Fibroblast of lung (primary cell): Measurements from ENCODE around the gene WFDC5. TPM values are rescaled to one million over a fixed set of nuclear protein-coding genes. Genes with fewer than 3 reads are reported as not detected.

ENCODE experiments used
- DNase-seq, 2 donors: peaks; one replicate each; pipeline versions ENCODE4 v3.0.0 to v3.0.0-alpha.2; 2010; ENCODE audit warnings: low read depth in 2 of 2
- H2AFZ ChIP-seq: 2 replicates; pipeline ENCODE4 v1.5.1; 2012; ENCODE audit warnings: low read length, control low read depth, inconsistent platforms
- H3K27ac ChIP-seq: 2 replicates; pipeline ENCODE4 v1.5.1; 2011; ENCODE audit warnings: low read length, control low read depth; ENCODE audit not compliant: insufficient read depth
- H3K27me3 ChIP-seq: 2 replicates; pipeline ENCODE4 v1.5.1; 2011; ENCODE audit warnings: mild to moderate bottlenecking, low read length; ENCODE audit not compliant: control insufficient read depth, insufficient read depth
- H3K36me3 ChIP-seq: 2 replicates; pipeline ENCODE4 v1.5.1; 2011; ENCODE audit warnings: low read length; ENCODE audit not compliant: control insufficient read depth, insufficient read depth
- H3K4me1 ChIP-seq: 2 replicates; pipeline ENCODE4 v1.5.1; 2011; ENCODE audit warnings: low read length; ENCODE audit not compliant: control insufficient read depth, insufficient read depth; ENCODE audit errors: extremely low read depth
- H3K4me2 ChIP-seq: 2 replicates; pipeline ENCODE4 v1.5.1; 2011; ENCODE audit warnings: low read length, control low read depth; ENCODE audit not compliant: insufficient read depth; ENCODE audit errors: extremely low read depth
- H3K4me3 ChIP-seq, 4 experiments: fragments of 200-600 bp in 1 of 4; sonication (generic) in 1 of 4; replicated peaks in 1 of 4; 2 replicates each; pipeline ENCODE4 v1.5.1; 2011 to 2016; ENCODE audit warnings: low read length in 4 of 4, low read depth in 3 of 4, mild to moderate bottlenecking in 3 of 4, control low read depth in 2 of 4, inconsistent platforms in 1 of 4, mixed read lengths in 1 of 4; ENCODE audit not compliant: insufficient read depth in 1 of 4; ENCODE audit errors: control extremely low read depth in 1 of 4
- H3K79me2 ChIP-seq: 2 replicates; pipeline ENCODE4 v1.5.1; 2012; ENCODE audit warnings: mild to moderate bottlenecking, low read length, inconsistent platforms; ENCODE audit not compliant: control insufficient read depth, insufficient read depth
- H3K9ac ChIP-seq: 2 replicates; pipeline ENCODE4 v1.5.1; 2011; ENCODE audit warnings: mild to moderate bottlenecking, low read length, control low read depth; ENCODE audit not compliant: insufficient read depth
- H3K9me3 ChIP-seq: 2 replicates; pipeline ENCODE4 v1.5.1; 2012; ENCODE audit warnings: low read depth, low read length; ENCODE audit not compliant: control insufficient read depth, insufficient read depth
- H4K20me1 ChIP-seq: 2 replicates; pipeline ENCODE4 v1.5.1; 2011; ENCODE audit warnings: low read length; ENCODE audit not compliant: control insufficient read depth, insufficient read depth; ENCODE audit errors: extremely low read depth
- CTCF ChIP-seq, 2 donors: IDR thresholded peaks in 1 of 2; conservative IDR thresholded peaks in 1 of 2; 1 replicate in 1 of 2; 2 replicates in 1 of 2; pipeline ENCODE4 v1.5.1; 2011 to 2012; ENCODE audit warnings: low read length in 2 of 2, control low read depth in 1 of 2, inconsistent platforms in 1 of 2, low read depth in 1 of 2, mild to moderate bottlenecking in 1 of 2
- EZH2 ChIP-seq: IDR thresholded peaks from 2 replicates; pipeline ENCODE4 v1.5.1; 2012; ENCODE audit warnings: low read length, control low read depth, mild to moderate bottlenecking; ENCODE audit errors: missing control alignments
- polyA plus RNA-seq, 2 donors: library from polyadenylated mRNA; depleted of rRNA in 1 of 2; stranded (reverse) in 1 of 2; unstranded in 1 of 2; fragments of >200 nt; gene quantifications; 2 replicates each; pipeline ENCODE4 v1.2.1, GENCODE V29; 2011 to 2012; ENCODE audit warnings: missing spikeins in 1 of 2
- total RNA-seq: library from RNA; depleted of rRNA; stranded (reverse); fragments of >200 nt; gene quantifications from 2 replicates; pipeline ENCODE4 v1.2.1, GENCODE V29; 2014

The WFDC5 gene
- total and polyA plus RNA-seq, 2 donors (not counting 1 experiment from before 2014, with no cell fraction given): not detected

GRCh38 chr20:45111799-45112471 lies 3.0 kb downstream of the WFDC5 start:
- peaks cover 11% of the 10 kb centered on the region for H3K27me3 ChIP-seq
- H3K4me2 ChIP-seq: no peak overlapping the region
- no peaks in the 10 kb centered on the region for H3K4me1 ChIP-seq
- H2AFZ ChIP-seq: no peak overlapping the region
- H3K9me3 ChIP-seq: no peaks in the 10 kb centered on the region
- no peaks in the 10 kb centered on the region for H3K79me2 ChIP-seq
- H3K36me3 ChIP-seq: no peaks in the 10 kb centered on the region
- H4K20me1 ChIP-seq: no peaks in the 10 kb centered on the region
- DNase-seq: peak; percentile 11 to 23
- TF ChIP-seq CTCF (conservative IDR thresholded peaks at IDR 0.05 in 1 of 2, IDR thresholded peaks at IDR 0.05 in 1 of 2; ENCODE audit: low read depth in 1 of 2, low read length in 2 of 2) (peak; percentile 44 to 49), EZH2 (no peak)
- H3K4me3 ChIP-seq: no peak overlapping the region
- H3K9ac ChIP-seq: no peak overlapping the region
- no peak overlapping the region for H3K27ac ChIP-seq

- H2AFZ ChIP-seq: no peak overlapping the region
- H3K36me3 ChIP-seq: no peaks in the 10 kb centered on the region
- H3K9me3 ChIP-seq: no peaks in the 10 kb centered on the region
- no peak overlapping the region for H3K4me3 ChIP-seq
- H3K4me1 ChIP-seq: no peaks in the 10 kb centered on the region
- peaks cover 11% of the 10 kb centered on the region for H3K27me3 ChIP-seq
- DNase-seq: no peak
- no peak overlapping the region for H3K9ac ChIP-seq
- H3K79me2 ChIP-seq: no peaks in the 10 kb centered on the region
- TF ChIP-seq EZH2 (no peak), CTCF (conservative IDR thresholded peaks at IDR 0.05 in 1 of 2, IDR thresholded peaks at IDR 0.05 in 1 of 2; ENCODE audit: low read depth in 1 of 2, low read length in 2 of 2) (no peak)
- no peak overlapping the region for H3K4me2 ChIP-seq
- H4K20me1 ChIP-seq: no peaks in the 10 kb centered on the region
- H3K27ac ChIP-seq: no peak overlapping the region
Measured at GRCh38 chr20:45111285-45111684, 3.7 kb downstream of the WFDC5 start.

- Histone ChIP-seq H3K4me2 (no peak overlapping the region), H3K27me3 (peaks cover 7% of the 10 kb centered on the region), H4K20me1 (no peaks in the 10 kb centered on the region), H3K79me2 (no peaks in the 10 kb centered on the region), H3K27ac (no peak overlapping the region), H3K9me3 (no peaks in the 10 kb centered on the region), H3K36me3 (no peaks in the 10 kb centered on the region), H3K9ac (no peak overlapping the region), H3K4me1 (no peaks in the 10 kb centered on the region), H2AFZ (no peak overlapping the region), H3K4me3 (no peak overlapping the region)
- no peak for TF ChIP-seq CTCF (conservative IDR thresholded peaks at IDR 0.05 in 1 of 2, IDR thresholded peaks at IDR 0.05 in 1 of 2; ENCODE audit: low read depth in 1 of 2, low read length in 2 of 2)
- no peak for TF ChIP-seq EZH2
- no peak for DNase-seq
Measured at GRCh38 chr20:45110301-45110700, 4.7 kb downstream of the WFDC5 start.
